A673 (cell line): Measurements from ENCODE around the gene KCNE4. TPM values are rescaled to one million over a fixed set of nuclear protein-coding genes. Genes with fewer than 3 reads are reported as not detected.
"Not testable (repeated sequence)": the region's sequence is repeated elsewhere in the genome, so short reads cannot be mapped to it uniquely, and the experiment has no call there.

Source experiments
- BruUV-seq: library from RNA; stranded (reverse); fragments of 400-500 nt; replicated peaks from 2 replicates; lab custom pipeline; 2021; lab: Mats Ljungman, UMichigan
- CTCF ChIA-PET: fragments of 300-600 bp; sonication (Branson Sonifier 250); formaldehyde crosslinking; loops from one replicate; lab custom pipeline; 2022; ENCODE audit warnings: antibody characterized with exemption; lab: Charles Lee
- POLR2A ChIA-PET: fragments of 300-600 bp; sonication (Branson Sonifier 250); formaldehyde crosslinking; loops from one replicate; lab custom pipeline; 2022; ENCODE audit warnings: antibody characterized with exemption; ENCODE audit not compliant: low non-redundant PET; lab: Charles Lee
- DNase-seq: peaks from one replicate; pipeline ENCODE4 v3.0.0-alpha.2; 2015; ENCODE audit warnings: low spot score
- H3K27ac ChIP-seq: fragments of 200-600 bp; sonication (generic); 2 replicates; pipeline ENCODE4 v1.5.1; 2016; ENCODE audit warnings: mixed run types, low read depth, mild to moderate bottlenecking, mixed read lengths, antibody characterized with exemption, low read length; ENCODE audit not compliant: poor library complexity, severe bottlenecking
- H3K27me3 ChIP-seq: fragments of 200-600 bp; sonication (generic); replicated peaks from 2 replicates; pipeline ENCODE4 v1.6.1; 2017; ENCODE audit warnings: mixed run types, low read depth, mild to moderate bottlenecking, mixed read lengths, antibody characterized with exemption, low read length; ENCODE audit not compliant: insufficient read depth, poor library complexity
- H3K36me3 ChIP-seq: fragments of 200-600 bp; sonication (generic); 2 replicates; pipeline ENCODE4 v1.6.1; 2016; ENCODE audit warnings: mixed run types, mild to moderate bottlenecking, mixed read lengths, antibody characterized with exemption, low read length; ENCODE audit not compliant: insufficient read depth, poor library complexity, severe bottlenecking
- H3K4me1 ChIP-seq: fragments of 200-600 bp; sonication (generic); 2 replicates; pipeline ENCODE4 v1.6.1; 2017; ENCODE audit warnings: mixed run types, mild to moderate bottlenecking, mixed read lengths, antibody characterized with exemption, low read length; ENCODE audit not compliant: insufficient read depth, poor library complexity, severe bottlenecking
- H3K4me3 ChIP-seq: fragments of 200-600 bp; sonication (generic); 2 replicates; pipeline ENCODE4 v1.5.1; 2016; ENCODE audit warnings: low read depth, mixed run types, mild to moderate bottlenecking, mixed read lengths, low read length; ENCODE audit not compliant: poor library complexity, severe bottlenecking
- H3K9me3 ChIP-seq: fragments of 200-600 bp; sonication (generic); 2 replicates; pipeline ENCODE4 v1.6.1; 2016; ENCODE audit warnings: mixed run types, low read depth, mild to moderate bottlenecking, mixed read lengths, antibody characterized with exemption, low read length; ENCODE audit not compliant: poor library complexity, severe bottlenecking
- EZH2 ChIP-seq: fragments of 200-600 bp; sonication (generic); IDR thresholded peaks from 2 replicates; pipeline ENCODE4 v1.6.1; 2017; ENCODE audit warnings: borderline replicate concordance, low read depth, mild to moderate bottlenecking, mixed read lengths, antibody characterized with exemption, low read length; ENCODE audit not compliant: poor library complexity, severe bottlenecking
- intact Hi-C: fragments of 100-400 bp; cut with micrococcal nuclease; formaldehyde crosslinking; loops from one replicate; pipeline ENCODE4 v1.10.0; 2022; ENCODE audit not compliant: unreplicated experiment
- total RNA-seq: library from RNA; stranded (reverse); gene quantifications from 2 replicates; pipeline ENCODE4 v1.2.3, GENCODE V29; 2021
- TF ChIP-seq, protein P1 (sequence below): fragments of 300-800, 200-600 bp; sonication (generic); conservative IDR thresholded peaks from 2 replicates; pipeline ENCODE4 v1.5.1; 2017; ENCODE audit warnings: low read depth, mild to moderate bottlenecking, antibody characterized with exemption, low read length, moderate library complexity, mixed read lengths

Gene KCNE4
- total RNA-seq, 1 experiment from 2014 or later: 82.5 TPM

DNA sequence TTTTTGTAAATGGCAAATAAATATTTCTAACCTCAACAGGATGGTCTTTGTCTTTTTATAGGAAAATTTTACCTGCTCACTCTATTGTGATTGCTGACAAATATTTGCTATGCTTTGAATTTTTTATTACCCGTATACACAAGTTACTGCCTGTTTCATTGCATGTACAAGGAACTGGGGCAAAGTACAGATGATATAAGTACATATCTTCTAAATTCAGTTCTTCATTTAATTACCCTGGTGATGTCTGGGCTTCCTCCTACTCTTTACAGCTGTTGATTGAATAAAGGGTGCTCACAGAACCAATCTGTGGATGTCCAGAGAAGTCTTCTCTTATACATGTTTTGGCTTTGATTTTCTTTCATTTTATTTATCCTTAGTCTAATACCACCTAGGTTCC is 26.5 kb downstream of the KCNE4 start:
- BruUV-seq: no TSS peak
- POLR2A ChIA-PET: no interaction called here
- peaks cover 22% of the 10 kb centered on the region for H3K4me1 ChIP-seq
- TF ChIP-seq, protein P1, sequence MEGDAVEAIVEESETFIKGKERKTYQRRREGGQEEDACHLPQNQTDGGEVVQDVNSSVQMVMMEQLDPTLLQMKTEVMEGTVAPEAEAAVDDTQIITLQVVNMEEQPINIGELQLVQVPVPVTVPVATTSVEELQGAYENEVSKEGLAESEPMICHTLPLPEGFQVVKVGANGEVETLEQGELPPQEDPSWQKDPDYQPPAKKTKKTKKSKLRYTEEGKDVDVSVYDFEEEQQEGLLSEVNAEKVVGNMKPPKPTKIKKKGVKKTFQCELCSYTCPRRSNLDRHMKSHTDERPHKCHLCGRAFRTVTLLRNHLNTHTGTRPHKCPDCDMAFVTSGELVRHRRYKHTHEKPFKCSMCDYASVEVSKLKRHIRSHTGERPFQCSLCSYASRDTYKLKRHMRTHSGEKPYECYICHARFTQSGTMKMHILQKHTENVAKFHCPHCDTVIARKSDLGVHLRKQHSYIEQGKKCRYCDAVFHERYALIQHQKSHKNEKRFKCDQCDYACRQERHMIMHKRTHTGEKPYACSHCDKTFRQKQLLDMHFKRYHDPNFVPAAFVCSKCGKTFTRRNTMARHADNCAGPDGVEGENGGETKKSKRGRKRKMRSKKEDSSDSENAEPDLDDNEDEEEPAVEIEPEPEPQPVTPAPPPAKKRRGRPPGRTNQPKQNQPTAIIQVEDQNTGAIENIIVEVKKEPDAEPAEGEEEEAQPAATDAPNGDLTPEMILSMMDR: no peak
- no peak for TF ChIP-seq EZH2
- CTCF ChIA-PET: no interaction called here
- intact Hi-C loops: no loop called here
- no peaks in the 10 kb centered on the region for H3K27me3 ChIP-seq
- no peak overlapping the region for H3K4me3 ChIP-seq
- no peaks in the 10 kb centered on the region for H3K9me3 ChIP-seq
- no peak overlapping the region for H3K27ac ChIP-seq
- H3K36me3 ChIP-seq: peaks cover 12% of the 10 kb centered on the region
- no peak for DNase-seq

DNA sequence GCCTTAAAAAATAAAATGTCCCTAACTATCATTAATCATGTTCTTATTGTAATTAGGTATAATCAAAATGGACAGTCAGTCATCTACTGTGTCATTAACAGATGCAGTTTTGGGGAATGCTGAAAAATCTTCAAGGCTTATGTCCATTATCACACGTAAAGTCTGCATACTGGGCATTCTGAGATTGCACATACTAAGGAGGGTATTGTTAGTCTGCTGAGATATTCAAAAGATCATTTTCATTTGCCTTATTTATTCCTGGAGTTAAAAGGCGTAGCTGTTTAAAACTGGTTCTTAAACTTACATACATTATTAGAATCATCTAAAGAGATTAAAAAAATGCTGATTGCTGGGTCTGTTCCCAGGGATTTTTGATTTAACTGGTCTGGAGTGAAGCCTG is 27.4 kb downstream of the KCNE4 start:
- intact Hi-C loops: no loop called here
- no peak overlapping the region for H3K27ac ChIP-seq
- H3K4me1 ChIP-seq: peaks cover 22% of the 10 kb centered on the region
- H3K9me3 ChIP-seq: no peaks in the 10 kb centered on the region
- no peak overlapping the region for H3K4me3 ChIP-seq
- DNase-seq: no peak
- TF ChIP-seq EZH2: no peak
- TF ChIP-seq, protein P1: no peak
- BruUV-seq: no TSS peak
- no peaks in the 10 kb centered on the region for H3K27me3 ChIP-seq
- H3K36me3 ChIP-seq: peaks cover 12% of the 10 kb centered on the region
- POLR2A ChIA-PET: no interaction called here
- CTCF ChIA-PET: no interaction called here

DNA sequence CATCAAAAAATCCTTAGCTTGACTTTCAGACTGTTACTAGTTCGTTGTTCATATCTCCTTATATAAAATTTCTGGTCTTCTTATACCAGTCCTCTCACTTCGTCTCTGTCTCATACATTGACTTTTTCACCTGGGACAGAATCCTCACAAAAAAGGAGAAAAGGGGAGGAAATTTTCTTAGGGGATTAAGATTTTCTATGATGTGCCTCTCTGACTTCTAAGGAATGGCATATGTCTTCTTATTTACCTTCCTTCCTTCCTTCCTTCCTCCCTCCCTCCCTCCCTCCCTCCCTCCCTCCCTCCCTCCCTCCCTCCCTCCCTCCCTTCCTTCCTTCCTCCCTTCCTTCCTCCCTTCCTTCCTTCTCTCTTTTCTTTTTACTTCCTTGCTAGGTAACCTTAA is 27.9 kb downstream of the KCNE4 start:
- Histone ChIP-seq H3K4me3 (no peak overlapping the region), H3K27ac (no peak overlapping the region), H3K9me3 (no peaks in the 10 kb centered on the region), H3K27me3 (no peaks in the 10 kb centered on the region), H3K36me3 (peaks cover 12% of the 10 kb centered on the region), H3K4me1 (peaks cover 22% of the 10 kb centered on the region)
- ChIA-PET POLR2A (no interaction called here), CTCF (no interaction called here)
- BruUV-seq: no TSS peak
- intact Hi-C loops: no loop called here
- no peak for DNase-seq
- TF ChIP-seq, protein P1: no peak
- TF ChIP-seq EZH2: no peak

DNA sequence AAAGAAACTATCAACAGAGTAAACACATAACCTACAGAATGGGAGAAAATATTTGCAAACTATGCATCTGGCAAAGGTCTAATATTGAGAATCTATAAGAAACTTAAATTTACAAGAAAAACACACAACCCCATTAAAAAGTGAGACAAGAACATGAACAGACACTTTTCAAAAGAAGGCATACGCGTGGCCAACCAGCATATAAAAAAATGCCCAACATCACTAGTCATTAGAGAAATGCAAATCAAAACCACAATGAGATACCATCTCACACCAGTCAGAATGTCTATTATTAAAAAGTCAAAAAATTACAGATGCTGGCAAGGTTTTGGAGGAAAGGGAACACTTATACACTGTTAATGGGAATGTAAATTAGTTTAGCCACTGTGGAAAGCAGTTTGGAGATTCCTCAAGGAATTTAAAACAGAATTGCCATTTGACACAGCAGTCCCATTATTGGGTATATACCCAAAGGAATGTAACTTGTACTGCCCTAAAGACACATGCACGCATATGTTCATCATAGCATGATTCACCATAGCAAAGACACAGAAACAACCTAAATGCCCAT is 28.9 kb downstream of the KCNE4 start:
- intact Hi-C loops, CTCF ChIA-PET, POLR2A ChIA-PET, BruUV-seq, H3K9me3 ChIP-seq, H3K4me3 ChIP-seq, H3K27me3 ChIP-seq: not testable (repeated sequence)
- peak overlapping the region; percentile 29 for H3K27ac ChIP-seq
- H3K36me3 ChIP-seq: peaks cover 12% of the 10 kb centered on the region
- H3K4me1 ChIP-seq: peaks cover 16% of the 10 kb centered on the region
- peak; percentile 64 for DNase-seq
